T-helper 1 cell treated with Interleukin-12 subunit alpha and Interleukin-12 subunit beta and Interleukin-4 antibody, amounts not matched to agents 30 μg/mL and 1 μg/mL, for 36 hours (primary cell): Measurements from ENCODE around the gene LRCH1.
A peak's percentile ranks its signal among the peaks of the same experiment; 100 is the strongest.

Experiments
- H3K27ac Mint-ChIP-seq: one replicate; pipeline ENCODE4 v1.8.0; 2021; ENCODE audit warnings: mild to moderate bottlenecking, mixed read lengths
- H3K27me3 Mint-ChIP-seq: one replicate; pipeline ENCODE4 v1.8.0; 2021; ENCODE audit warnings: low read depth, mixed read lengths
- H3K36me3 Mint-ChIP-seq: one replicate; pipeline ENCODE4 v1.8.0; 2021; ENCODE audit warnings: low read depth, mixed read lengths
- H3K4me1 Mint-ChIP-seq: one replicate; pipeline ENCODE4 v1.8.0; 2021; ENCODE audit warnings: low read depth, mixed read lengths
- H3K4me3 Mint-ChIP-seq: one replicate; pipeline ENCODE4 v1.8.0; 2021; ENCODE audit warnings: mild to moderate bottlenecking, moderate library complexity, mixed read lengths
- H3K9me3 Mint-ChIP-seq: one replicate; pipeline ENCODE4 v1.8.0; 2021; ENCODE audit warnings: mixed read lengths

LRCH1 gene

DNA sequence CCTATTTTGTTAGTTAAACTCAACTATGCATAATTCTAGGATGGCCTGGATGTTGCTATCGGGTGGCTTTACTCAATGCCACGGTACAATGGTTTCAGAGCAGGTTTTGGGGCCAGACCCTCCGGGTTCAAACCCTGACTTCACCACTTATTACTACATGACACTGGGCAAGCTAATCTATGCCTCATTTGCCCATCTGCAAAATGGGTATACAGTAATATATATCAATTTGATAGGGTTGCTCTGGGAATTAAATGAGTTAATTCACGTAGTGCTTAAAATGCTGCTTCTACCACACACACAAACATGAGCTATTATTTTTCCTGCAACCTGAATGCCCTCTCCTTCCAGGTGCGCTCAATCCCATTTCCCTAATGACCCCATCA is 243.2 kb downstream of the LRCH1 start:
- peaks cover 27% of the 10 kb centered on the region for H3K4me1 Mint-ChIP-seq
- peaks cover 12% of the 10 kb centered on the region for H3K36me3 Mint-ChIP-seq
- H3K9me3 Mint-ChIP-seq, result no peaks in the 10 kb centered on the region
- H3K27me3 Mint-ChIP-seq, result peaks cover 3% of the 10 kb centered on the region
- H3K27ac Mint-ChIP-seq, result peak overlapping the region; percentile 99
- peak overlapping the region; percentile 99 for H3K4me3 Mint-ChIP-seq

- Mint-ChIP-seq H3K27me3 (peaks cover 7% of the 10 kb centered on the region), H3K9me3 (no peaks in the 10 kb centered on the region), H3K4me3 (peak within 1 kb of the TSS; percentile 99), H3K4me1 (peaks cover 27% of the 10 kb centered on the region), H3K27ac (peak within 1 kb of the TSS; percentile 99), H3K36me3 (peaks cover 12% of the 10 kb centered on the region)
Observed at GRCh38 chr13:46796515-46797474, 243.8 kb downstream of the LRCH1 start, which contains the start of gene ESD. TSS of gene ESD (minus strand) at chr13:46797161. CDS start at chr13:46791413, 5,748 bp downstream.

DNA sequence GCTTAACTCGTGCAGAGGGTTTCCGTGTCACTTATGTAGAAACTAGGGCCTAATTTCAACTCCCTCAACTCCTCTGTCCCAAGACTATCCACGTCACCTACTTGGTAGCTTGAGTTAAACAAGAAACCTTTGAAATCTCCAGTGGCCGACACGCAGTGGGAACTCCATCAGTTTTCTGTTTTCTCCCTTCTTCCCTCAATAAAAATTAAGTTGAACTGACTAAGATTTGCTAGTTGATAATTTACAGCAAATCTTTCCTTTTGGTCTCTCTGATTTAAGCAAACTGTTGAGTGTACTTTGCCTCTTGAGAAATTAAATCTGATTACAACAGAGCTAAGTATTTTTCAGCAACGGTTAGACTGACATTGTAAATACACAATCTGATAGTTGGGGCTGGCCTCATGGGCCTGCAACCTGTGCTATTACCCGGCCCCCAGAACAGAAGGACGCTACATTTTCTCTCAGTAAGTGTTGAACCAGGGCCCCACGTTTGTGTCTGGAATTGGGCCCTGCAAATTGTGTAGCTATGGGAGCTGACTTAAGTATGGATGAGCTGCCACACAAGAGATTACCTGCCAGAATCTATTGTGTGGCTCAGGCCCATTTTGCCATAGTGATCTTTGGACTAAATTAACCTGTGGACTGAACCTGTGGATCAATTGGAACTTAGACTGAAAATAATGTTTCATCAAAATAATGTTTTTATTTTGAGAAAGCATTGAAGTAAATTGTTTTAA is 244.7 kb downstream of the LRCH1 start:
- Mint-ChIP-seq H3K4me1 (peaks cover 27% of the 10 kb centered on the region), H3K4me3 (peak overlapping the region; percentile 99), H3K27me3 (peaks cover 11% of the 10 kb centered on the region), H3K27ac (peak overlapping the region; percentile 99), H3K9me3 (no peaks in the 10 kb centered on the region), H3K36me3 (peaks cover 12% of the 10 kb centered on the region)

- Mint-ChIP-seq H3K27ac (no peak overlapping the region), H3K27me3 (peaks cover 15% of the 10 kb centered on the region), H3K4me1 (peaks cover 25% of the 10 kb centered on the region), H3K9me3 (no peaks in the 10 kb centered on the region), H3K36me3 (peaks cover 10% of the 10 kb centered on the region), H3K4me3 (no peak overlapping the region)
Observed at GRCh38 chr13:46799139-46799538, 246.2 kb downstream of the LRCH1 start.

- Mint-ChIP-seq H3K36me3 (no peaks in the 10 kb centered on the region), H3K27me3 (peaks cover 19% of the 10 kb centered on the region), H3K27ac (no peak overlapping the region), H3K4me3 (no peak overlapping the region), H3K9me3 (no peaks in the 10 kb centered on the region), H3K4me1 (peaks cover 9% of the 10 kb centered on the region)
Observed at GRCh38 chr13:46801858-46802257, 248.9 kb downstream of the LRCH1 start.
